A673 (cell line): ENCODE data around the gene RASSF8. TPM values are rescaled to one million over a fixed set of nuclear protein-coding genes. Genes with fewer than 3 reads are reported as not detected.

Source experiments
- BruUV-seq: library from RNA; stranded (reverse); fragments of 400-500 nt; replicated peaks from 2 replicates; lab custom pipeline; 2021; lab: Mats Ljungman, UMichigan
- CTCF ChIA-PET: fragments of 300-600 bp; sonication (Branson Sonifier 250); formaldehyde crosslinking; loops from one replicate; lab custom pipeline; 2022; ENCODE audit warnings: antibody characterized with exemption; lab: Charles Lee
- POLR2A ChIA-PET: fragments of 300-600 bp; sonication (Branson Sonifier 250); formaldehyde crosslinking; loops from one replicate; lab custom pipeline; 2022; ENCODE audit warnings: antibody characterized with exemption; ENCODE audit not compliant: low non-redundant PET; lab: Charles Lee
- DNase-seq: peaks from one replicate; pipeline ENCODE4 v3.0.0-alpha.2; 2015; ENCODE audit warnings: low spot score
- H3K27ac ChIP-seq: fragments of 200-600 bp; sonication (generic); 2 replicates; pipeline ENCODE4 v1.5.1; 2016; ENCODE audit warnings: mixed run types, low read depth, mild to moderate bottlenecking, mixed read lengths, antibody characterized with exemption, low read length; ENCODE audit not compliant: poor library complexity, severe bottlenecking
- H3K27me3 ChIP-seq: fragments of 200-600 bp; sonication (generic); replicated peaks from 2 replicates; pipeline ENCODE4 v1.6.1; 2017; ENCODE audit warnings: mixed run types, low read depth, mild to moderate bottlenecking, mixed read lengths, antibody characterized with exemption, low read length; ENCODE audit not compliant: insufficient read depth, poor library complexity
- H3K36me3 ChIP-seq: fragments of 200-600 bp; sonication (generic); 2 replicates; pipeline ENCODE4 v1.6.1; 2016; ENCODE audit warnings: mixed run types, mild to moderate bottlenecking, mixed read lengths, antibody characterized with exemption, low read length; ENCODE audit not compliant: insufficient read depth, poor library complexity, severe bottlenecking
- H3K4me1 ChIP-seq: fragments of 200-600 bp; sonication (generic); 2 replicates; pipeline ENCODE4 v1.6.1; 2017; ENCODE audit warnings: mixed run types, mild to moderate bottlenecking, mixed read lengths, antibody characterized with exemption, low read length; ENCODE audit not compliant: insufficient read depth, poor library complexity, severe bottlenecking
- H3K4me3 ChIP-seq: fragments of 200-600 bp; sonication (generic); 2 replicates; pipeline ENCODE4 v1.5.1; 2016; ENCODE audit warnings: low read depth, mixed run types, mild to moderate bottlenecking, mixed read lengths, low read length; ENCODE audit not compliant: poor library complexity, severe bottlenecking
- H3K9me3 ChIP-seq: fragments of 200-600 bp; sonication (generic); 2 replicates; pipeline ENCODE4 v1.6.1; 2016; ENCODE audit warnings: mixed run types, low read depth, mild to moderate bottlenecking, mixed read lengths, antibody characterized with exemption, low read length; ENCODE audit not compliant: poor library complexity, severe bottlenecking
- CTCF ChIP-seq: fragments of 300-800, 200-600 bp; sonication (generic); conservative IDR thresholded peaks from 2 replicates; pipeline ENCODE4 v1.5.1; 2017; ENCODE audit warnings: low read depth, mild to moderate bottlenecking, antibody characterized with exemption, low read length, moderate library complexity, mixed read lengths
- EZH2 ChIP-seq: fragments of 200-600 bp; sonication (generic); IDR thresholded peaks from 2 replicates; pipeline ENCODE4 v1.6.1; 2017; ENCODE audit warnings: borderline replicate concordance, low read depth, mild to moderate bottlenecking, mixed read lengths, antibody characterized with exemption, low read length; ENCODE audit not compliant: poor library complexity, severe bottlenecking
- intact Hi-C: fragments of 100-400 bp; cut with micrococcal nuclease; formaldehyde crosslinking; loops from one replicate; pipeline ENCODE4 v1.10.0; 2022; ENCODE audit not compliant: unreplicated experiment
- total RNA-seq: library from RNA; stranded (reverse); gene quantifications from 2 replicates; pipeline ENCODE4 v1.2.3, GENCODE V29; 2021

RASSF8 gene
- total RNA-seq, 1 experiment from 2014 or later = 23.1 TPM

GRCh38 chr12:25962932-25963525, 4.5 kb downstream of the RASSF8 start:
- H3K9me3 ChIP-seq = no peaks in the 10 kb centered on the region
- ChIA-PET CTCF (interaction anchor here (0.6 kb wide), 1 partner anchor 21 kb away, joined by 17 read pairs; no protein-coding TSS in a partner anchor), POLR2A (no interaction called here)
- BruUV-seq = no TSS peak
- intact Hi-C loops = loop anchor here (5.0 kb wide), 1 partner anchor 49 kb away; no protein-coding TSS in a partner anchor
- no peaks in the 10 kb centered on the region for H3K27me3 ChIP-seq
- no peaks in the 10 kb centered on the region for H3K36me3 ChIP-seq
- H3K4me1 ChIP-seq = peaks cover 7% of the 10 kb centered on the region
- no peak overlapping the region for H3K27ac ChIP-seq
- no peak overlapping the region for H3K4me3 ChIP-seq
- DNase-seq = no peak
- TF ChIP-seq EZH2 = no peak
- no peak for TF ChIP-seq CTCF

DNA sequence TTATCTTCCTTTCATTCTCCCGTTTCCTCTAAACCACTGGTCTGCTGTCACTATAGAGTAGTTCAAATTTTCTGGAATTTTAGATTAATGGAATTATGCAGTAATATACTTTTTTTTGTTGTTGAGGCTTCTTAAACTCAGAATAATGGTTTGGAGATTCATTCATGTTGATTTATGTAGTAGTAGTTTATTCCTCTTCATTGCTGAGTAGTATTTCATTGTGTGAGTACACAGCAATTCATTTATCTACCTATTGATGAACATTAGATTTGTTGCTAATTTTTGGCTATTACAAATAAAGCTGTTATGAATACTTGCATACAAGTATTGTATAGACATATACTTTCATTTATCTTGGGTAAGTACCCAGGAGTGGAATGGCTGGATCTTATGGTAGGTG, 7.2 kb downstream of the RASSF8 start:
- no peak for DNase-seq
- no peaks in the 10 kb centered on the region for H3K36me3 ChIP-seq
- H3K9me3 ChIP-seq = no peaks in the 10 kb centered on the region
- H3K4me3 ChIP-seq = no peak overlapping the region
- TF ChIP-seq CTCF (no peak), EZH2 (no peak)
- intact Hi-C loops = no loop called here
- BruUV-seq = no TSS peak
- POLR2A ChIA-PET = no interaction called here
- H3K27ac ChIP-seq = no peak overlapping the region
- H3K27me3 ChIP-seq = no peaks in the 10 kb centered on the region
- no peaks in the 10 kb centered on the region for H3K4me1 ChIP-seq
- CTCF ChIA-PET = no interaction called here

DNA sequence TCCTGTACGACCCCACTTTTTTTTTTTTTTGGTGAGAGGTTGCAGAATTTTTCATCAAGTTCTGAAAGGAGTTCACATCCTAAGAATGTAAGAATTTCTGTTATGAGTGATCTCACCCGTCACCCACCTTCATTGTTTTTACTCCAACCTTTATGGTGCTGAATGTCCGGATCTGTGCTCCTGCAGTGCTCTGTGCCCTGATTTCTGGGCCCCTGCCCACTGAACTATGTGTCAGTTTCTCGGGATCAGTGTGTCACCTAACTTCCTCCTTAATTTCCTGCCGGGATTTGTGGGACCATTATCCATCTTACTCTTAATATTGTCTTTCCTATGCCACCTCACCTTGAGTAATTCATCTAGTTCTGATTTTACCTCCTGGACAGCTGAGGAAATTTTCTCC, 11.6 kb downstream of the RASSF8 start:
- DNase-seq = no peak
- Histone ChIP-seq H3K27ac (no peak overlapping the region), H3K4me3 (no peak overlapping the region), H3K9me3 (no peaks in the 10 kb centered on the region), H3K27me3 (no peaks in the 10 kb centered on the region), H3K4me1 (no peaks in the 10 kb centered on the region), H3K36me3 (no peaks in the 10 kb centered on the region)
- TF ChIP-seq EZH2 (no peak), CTCF (no peak)
- BruUV-seq = no TSS peak
- intact Hi-C loops = no loop called here
- POLR2A ChIA-PET = no interaction called here
- CTCF ChIA-PET = no interaction called here
